ENCODE measurements around the gene CCDC57. TPM values are rescaled to one million over a fixed set of nuclear protein-coding genes. Genes with fewer than 3 reads are reported as not detected.

Gene CCDC57
- total RNA-seq, 1 donor from 2014 or later: 10.6 TPM

DNA sequence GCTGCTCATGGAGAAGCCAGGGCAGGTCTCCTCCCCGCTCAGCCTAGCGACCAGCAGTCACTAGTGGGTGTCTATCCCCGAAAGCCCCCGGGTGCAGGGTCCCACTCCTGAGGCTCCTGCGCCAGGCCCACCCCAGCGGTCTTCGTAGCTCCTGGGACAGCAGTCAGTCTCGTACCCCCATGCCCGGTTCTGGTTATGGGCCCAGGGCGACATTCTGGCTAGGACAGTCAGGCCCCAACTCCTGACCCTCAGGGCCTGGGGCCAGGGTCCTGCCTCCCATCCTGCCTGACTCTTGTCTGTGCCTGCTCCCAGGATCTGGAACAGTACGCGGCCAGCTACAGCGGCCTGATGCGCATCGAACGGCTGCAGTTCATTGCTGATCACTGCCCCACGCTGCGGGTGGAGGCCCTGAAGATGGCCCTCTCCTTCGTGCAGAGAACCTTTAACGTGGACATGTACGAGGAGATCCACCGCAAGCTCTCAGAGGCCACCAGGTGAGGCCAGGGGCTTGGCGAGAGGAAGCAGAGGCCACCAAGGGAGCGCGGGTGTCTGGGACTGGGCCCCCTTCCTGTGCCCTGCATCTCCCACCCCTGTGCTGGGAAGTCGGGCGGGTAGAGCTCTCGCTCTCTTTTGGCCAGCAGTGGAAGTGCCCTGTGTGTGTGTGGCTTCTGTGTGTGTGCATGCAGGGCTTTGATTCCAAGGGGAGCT is 158.9 kb downstream of the CCDC57 start:
- intact Hi-C loops (cut with DNase I): no loop called here
- no peak for DNase-seq (ENCODE audit: low spot score)

DNA sequence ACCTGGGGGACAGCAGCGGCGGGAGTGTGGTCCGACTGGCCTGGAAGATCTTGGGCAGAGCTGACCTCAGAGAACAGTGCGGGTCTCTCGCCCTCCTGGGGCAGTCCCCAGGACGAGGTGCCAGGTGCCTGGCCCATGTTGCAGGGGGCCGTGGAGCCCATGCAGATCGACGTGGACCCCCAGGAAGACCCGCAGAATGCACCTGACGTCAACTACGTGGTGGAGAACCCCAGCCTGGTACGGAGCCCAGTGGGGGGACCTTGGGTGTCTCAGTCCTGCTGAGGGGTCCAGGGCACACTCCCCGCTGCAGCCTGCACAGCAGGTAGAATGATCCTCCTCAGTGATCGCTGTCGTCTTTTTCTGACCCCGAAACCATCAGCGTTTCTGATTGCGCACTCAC is 159.5 kb downstream of the CCDC57 start:
- no peak for DNase-seq (ENCODE audit: low spot score)
- intact Hi-C loops (cut with DNase I): no loop called here

DNA sequence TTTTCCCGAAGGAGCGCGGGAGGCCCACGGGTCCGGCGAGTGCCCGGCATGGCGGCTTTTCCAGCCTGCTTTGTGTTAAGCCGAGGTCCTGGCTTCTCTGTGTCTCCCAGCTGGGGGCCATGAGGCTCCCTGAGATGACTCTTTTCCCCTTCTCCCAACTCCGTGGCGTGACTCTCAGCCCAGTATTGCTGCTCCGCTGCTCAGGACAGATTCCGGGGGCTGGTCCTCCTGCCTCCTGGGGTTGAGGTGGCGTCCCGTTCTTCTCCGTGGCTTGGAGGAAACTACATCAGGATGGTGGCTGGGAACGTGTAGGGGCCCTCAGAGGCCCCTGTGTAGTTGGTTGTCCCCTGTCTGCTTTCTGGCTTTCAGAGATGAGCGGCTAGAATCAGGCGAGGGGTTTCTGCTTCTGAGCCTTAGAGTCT is 160.0 kb downstream of the CCDC57 start:
- no peak for DNase-seq (ENCODE audit: low spot score)
- intact Hi-C loops (cut with DNase I): no loop called here

DNA sequence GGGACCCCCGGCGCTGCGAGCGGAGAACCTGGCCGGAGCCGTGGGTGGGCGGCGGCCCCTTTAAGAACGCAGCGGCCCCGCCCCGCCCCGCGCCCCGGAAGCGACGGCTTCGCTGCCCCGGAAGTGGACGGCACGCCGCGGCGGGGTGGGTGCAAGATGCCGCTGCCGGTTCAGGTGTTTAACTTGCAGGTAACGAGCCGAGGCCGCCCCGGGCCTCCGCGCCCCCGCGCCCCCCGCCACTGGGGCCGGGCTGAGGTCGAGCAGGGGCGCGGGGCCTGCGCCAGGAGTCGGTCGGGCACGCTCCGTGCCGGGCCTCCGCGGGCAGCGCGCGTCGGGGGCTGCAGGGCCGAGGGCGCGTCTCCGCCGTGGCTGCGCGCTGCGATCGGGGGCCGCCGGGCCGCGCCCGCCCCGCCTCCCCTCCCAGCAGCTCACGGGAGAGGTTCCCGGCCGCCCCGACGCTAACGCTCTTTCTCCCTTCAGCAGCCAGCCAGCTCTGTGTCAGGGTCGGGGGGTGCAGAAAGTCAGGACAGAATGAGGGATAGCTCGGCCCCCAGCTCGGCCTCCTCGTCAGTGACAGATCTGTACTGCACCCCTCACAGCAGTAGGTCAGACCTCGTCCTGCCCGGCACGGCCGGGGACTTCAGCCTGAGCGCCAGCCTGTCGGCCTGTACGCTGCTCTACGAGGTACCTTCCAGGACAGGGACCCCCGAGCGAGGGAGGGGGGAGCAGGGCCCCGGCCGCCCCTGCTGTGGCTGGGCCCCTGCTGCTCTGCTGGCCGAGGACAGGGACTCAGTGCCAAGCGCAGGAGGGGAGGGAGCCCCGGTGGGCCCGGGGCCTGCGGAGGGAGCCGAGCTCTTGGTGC is 160.6 kb downstream of the CCDC57 start, which contains the start of the genes GPS1 and RFNG:
Gene GPS1 (plus strand): TSS at position 123 of the 862 bp plus-strand sequence. CDS start 34 bp downstream, at position 157.
Gene RFNG (minus strand): TSS at position 36 of the 862 bp plus-strand sequence. CDS start 45 bp downstream, outside the sequence.
- DNase-seq (ENCODE audit: low spot score): peak; percentile 90

More for the DNA sequence above, 160.6 kb downstream of the CCDC57 start, which contains the start of the genes GPS1 and RFNG:
- intact Hi-C loops (cut with DNase I): no loop called here

Small RNAs within 50 kb of the gene (microRNA-seq; reads per million reads assigned to microRNA genes)
- gene MIR6787: not detected

Other genes with a start within 250 kb of the CCDC57 start
- gene ASPSCR1, start 235.2 kb downstream of the CCDC57 start, total RNA-seq: 25.5 TPM
- gene CENPX, start 190.0 kb downstream of the CCDC57 start, total RNA-seq: 22.8 TPM
- gene LRRC45, start 189.5 kb downstream of the CCDC57 start, total RNA-seq: 3.3 TPM
- 0.65 TPM for gene RAC3, start 181.2 kb downstream of the CCDC57 start, total RNA-seq
- 144 TPM for gene DCXR, start 175.1 kb downstream of the CCDC57 start, total RNA-seq
- 21.0 TPM for gene RFNG, start 161.0 kb downstream of the CCDC57 start, total RNA-seq
- 67.4 TPM for gene GPS1, start 160.9 kb downstream of the CCDC57 start, total RNA-seq
- 47.6 TPM for gene DUS1L, start 147.0 kb downstream of the CCDC57 start, total RNA-seq
- 22.9 TPM for gene FASN, start 114.6 kb downstream of the CCDC57 start, total RNA-seq
- gene SLC16A3, start 16.2 kb upstream of the CCDC57 start, total RNA-seq: 20.7 TPM
- gene CSNK1D, start 60.9 kb upstream of the CCDC57 start, total RNA-seq: 80.9 TPM
- gene CD7, start 104.8 kb upstream of the CCDC57 start, total RNA-seq: 0.62 TPM
- 2.0 TPM for gene SECTM1, start 120.9 kb upstream of the CCDC57 start, total RNA-seq
- gene TEX19, start 146.4 kb upstream of the CCDC57 start, total RNA-seq: not detected
- 0.51 TPM for gene UTS2R, start 158.9 kb upstream of the CCDC57 start, total RNA-seq
- 14.3 TPM for gene HEXD, start 205.5 kb upstream of the CCDC57 start, total RNA-seq
- 31.3 TPM for gene OGFOD3, start 205.7 kb upstream of the CCDC57 start, total RNA-seq
- 37.4 TPM for gene CYBC1, start 237.9 kb upstream of the CCDC57 start, total RNA-seq
- gene NARF, start 245.9 kb upstream of the CCDC57 start, total RNA-seq: 49.8 TPM

All from cardiac septum (tissue), 1 donor.